Pulmonary artery endothelial cell (primary cell): ENCODE measurements around the gene TPO. TPM values are rescaled to one million over a fixed set of nuclear protein-coding genes. Genes with fewer than 3 reads are reported as not detected.
A peak's percentile ranks its signal among the peaks of the same experiment; 100 is the strongest.

Experiments
- DNase-seq: peaks from one replicate; pipeline ENCODE4 v3.0.0-alpha.2; 2011; ENCODE audit warnings: low read depth, low spot score
- total RNA-seq: library from RNA; depleted of rRNA; stranded (reverse); fragments of >200 nt; gene quantifications from 2 replicates; pipeline ENCODE4 v1.2.3, GENCODE V29; 2014

The TPO gene
- total RNA-seq, 1 donor from 2014 or later = not detected

- DNase-seq = no peak
Observed at GRCh38 chr2:1581965-1582625, 168.8 kb downstream of the TPO start.

GRCh38 chr2:1582891-1583341 lies 169.7 kb downstream of the TPO start:
- DNase-seq = no peak

GRCh38 chr2:1584051-1584531 lies 170.8 kb downstream of the TPO start:
- no peak for DNase-seq

GRCh38 chr2:1584691-1585485 lies 171.6 kb downstream of the TPO start:
- no peak for DNase-seq

- DNase-seq = no peak
Observed at GRCh38 chr2:1585635-1586034, 172.4 kb downstream of the TPO start.

GRCh38 chr2:1586251-1586922 lies 173.1 kb downstream of the TPO start:
- DNase-seq = no peak

- no peak for DNase-seq
Observed at GRCh38 chr2:1586923-1587840, 173.9 kb downstream of the TPO start.

- DNase-seq = no peak
Observed at GRCh38 chr2:1588051-1588977, 175.1 kb downstream of the TPO start.

- DNase-seq = no peak
Observed at GRCh38 chr2:1588978-1589621, 175.8 kb downstream of the TPO start.

- DNase-seq = peak; percentile 80
Observed at GRCh38 chr2:1590596-1591460, 177.6 kb downstream of the TPO start.

GRCh38 chr2:1591461-1591770 lies 178.2 kb downstream of the TPO start:
- DNase-seq = no peak
